Measurements from ENCODE around the gene C19orf33. TPM values are rescaled to one million over a fixed set of nuclear protein-coding genes. Genes with fewer than 3 reads are reported as not detected.

C19orf33 gene
- total and polyA plus RNA-seq, 9 of the 15 experiments (the other 6 are each of a cell fraction or from before 2014, with no cell fraction given) = 3.2 TPM; not detected in 8

GRCh38 chr19:38336638-38337359, 32.7 kb downstream of the C19orf33 start (continued):
- TF ChIP-seq ZNF655 (CRISPR knock-in tag; IDR thresholded peaks at IDR 0.05) (no peak), YY1 (IDR thresholded peaks at IDR 0.05; ENCODE audit: borderline replicate concordance in 1 of 3, control insufficient read depth in 1 of 3, extremely low read depth in 1 of 3, insufficient read depth in 3 of 3, insufficient read length in 1 of 3, insufficient replicate concordance in 2 of 3, low read depth in 1 of 3, low read length in 2 of 3) (peak in 1 of 3 experiments; percentile 14), SLC30A9 (CRISPR knock-in tag; IDR thresholded peaks at IDR 0.05) (no peak), MAFF (IDR thresholded peaks at IDR 0.05; ENCODE audit: low read length) (no peak), DPF2 (IDR thresholded peaks at IDR 0.05) (peak; percentile 74), GATAD2A (IDR thresholded peaks at IDR 0.05) (no peak), CCNT2 (IDR thresholded peaks at IDR 0.05; ENCODE audit: borderline replicate concordance, extremely low read depth, insufficient read length, low read depth, low read length) (no peak), STAG1 (CRISPR knock-in tag; IDR thresholded peaks at IDR 0.05; ENCODE audit: borderline replicate concordance) (no peak), HCFC1 (IDR thresholded peaks at IDR 0.05; ENCODE audit: low read depth, low read length) (no peak), KDM2B (CRISPR knock-in tag; IDR thresholded peaks at IDR 0.05) (no peak), HDAC1 (IDR thresholded peaks at IDR 0.05) (peak in 1 of 2 experiments; percentile 97; a peak in 2 of 4 replicates), ZEB2 (IDR thresholded peaks at IDR 0.05) (peak; percentile 87), CHCHD3 (CRISPR knock-in tag; IDR thresholded peaks at IDR 0.05) (no peak), ZNF584 (CRISPR knock-in tag; IDR thresholded peaks at IDR 0.05; ENCODE audit: low read depth) (no peak), MBD2 (IDR thresholded peaks at IDR 0.05; ENCODE audit: borderline replicate concordance, low read depth) (no peak), ZNF444 (CRISPR knock-in tag; IDR thresholded peaks at IDR 0.05) (no peak), TCF7L2 (IDR thresholded peaks at IDR 0.05; ENCODE audit: low read depth, low read length) (no peak), PHF21A (IDR thresholded peaks at IDR 0.05; ENCODE audit: borderline replicate concordance, low read depth) (no peak)
- TF ChIP-seq, protein P1, sequence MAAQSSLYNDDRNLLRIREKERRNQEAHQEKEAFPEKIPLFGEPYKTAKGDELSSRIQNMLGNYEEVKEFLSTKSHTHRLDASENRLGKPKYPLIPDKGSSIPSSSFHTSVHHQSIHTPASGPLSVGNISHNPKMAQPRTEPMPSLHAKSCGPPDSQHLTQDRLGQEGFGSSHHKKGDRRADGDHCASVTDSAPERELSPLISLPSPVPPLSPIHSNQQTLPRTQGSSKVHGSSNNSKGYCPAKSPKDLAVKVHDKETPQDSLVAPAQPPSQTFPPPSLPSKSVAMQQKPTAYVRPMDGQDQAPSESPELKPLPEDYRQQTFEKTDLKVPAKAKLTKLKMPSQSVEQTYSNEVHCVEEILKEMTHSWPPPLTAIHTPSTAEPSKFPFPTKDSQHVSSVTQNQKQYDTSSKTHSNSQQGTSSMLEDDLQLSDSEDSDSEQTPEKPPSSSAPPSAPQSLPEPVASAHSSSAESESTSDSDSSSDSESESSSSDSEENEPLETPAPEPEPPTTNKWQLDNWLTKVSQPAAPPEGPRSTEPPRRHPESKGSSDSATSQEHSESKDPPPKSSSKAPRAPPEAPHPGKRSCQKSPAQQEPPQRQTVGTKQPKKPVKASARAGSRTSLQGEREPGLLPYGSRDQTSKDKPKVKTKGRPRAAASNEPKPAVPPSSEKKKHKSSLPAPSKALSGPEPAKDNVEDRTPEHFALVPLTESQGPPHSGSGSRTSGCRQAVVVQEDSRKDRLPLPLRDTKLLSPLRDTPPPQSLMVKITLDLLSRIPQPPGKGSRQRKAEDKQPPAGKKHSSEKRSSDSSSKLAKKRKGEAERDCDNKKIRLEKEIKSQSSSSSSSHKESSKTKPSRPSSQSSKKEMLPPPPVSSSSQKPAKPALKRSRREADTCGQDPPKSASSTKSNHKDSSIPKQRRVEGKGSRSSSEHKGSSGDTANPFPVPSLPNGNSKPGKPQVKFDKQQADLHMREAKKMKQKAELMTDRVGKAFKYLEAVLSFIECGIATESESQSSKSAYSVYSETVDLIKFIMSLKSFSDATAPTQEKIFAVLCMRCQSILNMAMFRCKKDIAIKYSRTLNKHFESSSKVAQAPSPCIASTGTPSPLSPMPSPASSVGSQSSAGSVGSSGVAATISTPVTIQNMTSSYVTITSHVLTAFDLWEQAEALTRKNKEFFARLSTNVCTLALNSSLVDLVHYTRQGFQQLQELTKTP (IDR thresholded peaks at IDR 0.05; ENCODE audit: low read depth in 1 of 2, partially characterized antibody in 2 of 2) = peak in 1 of 2 experiments; percentile 33
- TF ChIP-seq, protein P2, sequence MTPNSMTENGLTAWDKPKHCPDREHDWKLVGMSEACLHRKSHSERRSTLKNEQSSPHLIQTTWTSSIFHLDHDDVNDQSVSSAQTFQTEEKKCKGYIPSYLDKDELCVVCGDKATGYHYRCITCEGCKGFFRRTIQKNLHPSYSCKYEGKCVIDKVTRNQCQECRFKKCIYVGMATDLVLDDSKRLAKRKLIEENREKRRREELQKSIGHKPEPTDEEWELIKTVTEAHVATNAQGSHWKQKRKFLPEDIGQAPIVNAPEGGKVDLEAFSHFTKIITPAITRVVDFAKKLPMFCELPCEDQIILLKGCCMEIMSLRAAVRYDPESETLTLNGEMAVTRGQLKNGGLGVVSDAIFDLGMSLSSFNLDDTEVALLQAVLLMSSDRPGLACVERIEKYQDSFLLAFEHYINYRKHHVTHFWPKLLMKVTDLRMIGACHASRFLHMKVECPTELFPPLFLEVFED (CRISPR knock-in tag; conservative IDR thresholded peaks at IDR 0.05) = peak; percentile 76; the same call in 1 of the 2 replicates

All from K562 (cell line).